NOMO-1 treated with dmso at 0.1 percent for 144 hours (cell line): ENCODE results near the gene COX4I1.
A peak's percentile ranks its signal among the peaks of the same experiment; 100 is the strongest.
"Not testable (repeated sequence)": the region's sequence is repeated elsewhere in the genome, so short reads cannot be mapped to it uniquely, and the experiment has no call there.

Experiments used
- DNase-seq: peaks from one replicate; lab custom pipeline; 2025; ENCODE audit not compliant: unreplicated experiment; lab: John Stamatoyannopoulos, UW

The COX4I1 gene

DNA sequence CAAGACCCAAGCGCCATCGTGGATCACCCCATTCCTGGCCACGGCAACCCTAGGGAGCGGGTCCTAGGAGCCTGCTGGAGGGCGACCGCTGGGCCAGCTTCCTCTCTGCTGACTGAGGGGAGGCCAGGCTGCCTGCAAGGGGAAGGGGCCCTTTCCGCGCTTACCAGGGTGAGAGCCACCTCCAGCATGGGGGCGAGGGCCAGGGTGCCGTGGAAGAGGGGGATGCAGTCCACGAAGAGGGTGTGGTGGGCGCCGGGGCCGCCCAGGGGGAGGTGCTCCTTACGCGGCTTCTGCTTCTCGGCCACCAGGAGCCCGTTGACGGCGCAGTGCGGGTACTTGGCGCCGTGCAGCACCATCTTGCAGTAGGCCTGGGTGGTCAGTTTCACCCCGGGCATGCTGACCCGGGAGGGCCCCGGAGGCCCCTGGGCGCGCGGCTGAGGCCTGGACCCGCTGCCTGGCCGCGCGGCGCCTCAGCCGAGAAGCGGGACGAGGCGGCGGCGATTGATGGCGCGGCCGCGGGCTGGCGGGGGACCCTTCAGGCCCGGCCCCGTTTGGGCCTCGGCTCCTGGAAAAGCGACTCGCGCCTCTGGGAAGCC lies 496 bp upstream of the COX4I1 start:
- no peak for DNase-seq

DNA sequence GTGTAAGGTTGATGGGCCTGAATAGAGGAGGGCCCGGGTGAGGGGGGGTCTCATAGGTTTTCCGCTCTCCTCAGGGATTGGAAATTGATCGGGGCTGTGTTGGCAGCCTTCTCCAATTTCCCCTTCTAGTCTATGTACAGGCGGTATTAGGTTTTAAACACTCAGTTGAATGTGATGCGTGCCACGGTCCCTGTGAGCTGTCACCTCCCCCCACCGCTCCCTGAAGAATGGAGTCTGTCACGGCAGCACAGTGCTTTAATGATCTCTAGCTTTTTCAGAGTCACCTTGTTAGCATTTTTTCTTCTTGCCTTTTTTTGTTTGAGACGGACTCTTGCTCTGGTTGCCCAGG lies 800 bp downstream of the COX4I1 start:
- no peak for DNase-seq

DNA sequence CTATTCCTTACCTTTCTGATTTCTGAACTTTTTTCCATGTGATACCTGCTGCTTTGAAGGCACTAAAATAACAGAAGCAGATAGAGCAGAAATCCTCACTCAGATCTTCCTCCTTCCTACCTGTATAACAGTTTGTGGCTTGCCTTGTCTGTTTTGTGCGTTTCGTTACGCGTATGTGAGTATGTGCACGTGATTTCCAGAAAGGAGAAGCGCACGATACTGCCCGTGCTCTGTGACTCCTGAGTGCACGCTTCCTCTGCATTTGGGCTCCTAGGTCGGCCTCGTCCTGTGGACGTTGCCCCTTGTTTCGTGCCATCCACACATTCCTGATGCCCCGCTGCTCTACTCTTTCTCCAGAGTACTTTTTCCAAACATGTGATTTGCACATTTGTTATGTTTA lies 4.1 kb downstream of the COX4I1 start:
- DNase-seq = no peak

DNA sequence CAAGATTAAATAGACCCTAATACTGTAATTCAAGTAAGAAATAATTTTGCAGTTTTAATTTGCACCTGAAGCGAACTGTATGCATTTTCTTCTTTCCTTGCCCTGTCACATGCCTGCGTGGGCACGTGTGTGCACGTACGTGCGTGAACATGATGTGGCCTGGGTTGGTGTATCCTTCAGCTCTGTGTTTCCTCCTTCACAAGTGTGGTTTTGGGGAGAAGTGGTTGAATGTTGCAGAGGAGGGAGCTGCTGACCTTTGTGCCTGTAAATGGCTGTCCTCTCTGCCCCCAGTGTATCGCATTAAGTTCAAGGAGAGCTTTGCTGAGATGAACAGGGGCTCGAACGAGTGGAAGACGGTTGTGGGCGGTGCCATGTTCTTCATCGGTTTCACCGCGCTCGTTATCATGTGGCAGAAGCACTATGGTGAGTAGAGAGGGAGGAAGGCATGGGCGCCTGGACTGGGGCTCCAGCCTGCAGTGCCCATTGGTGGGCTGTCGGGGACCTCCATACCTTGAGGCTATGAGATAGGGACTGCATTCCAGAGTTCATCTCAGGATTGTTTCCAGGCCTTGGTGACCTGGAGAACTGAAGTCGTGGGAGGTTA lies 6.0 kb downstream of the COX4I1 start:
- no peak for DNase-seq

DNA sequence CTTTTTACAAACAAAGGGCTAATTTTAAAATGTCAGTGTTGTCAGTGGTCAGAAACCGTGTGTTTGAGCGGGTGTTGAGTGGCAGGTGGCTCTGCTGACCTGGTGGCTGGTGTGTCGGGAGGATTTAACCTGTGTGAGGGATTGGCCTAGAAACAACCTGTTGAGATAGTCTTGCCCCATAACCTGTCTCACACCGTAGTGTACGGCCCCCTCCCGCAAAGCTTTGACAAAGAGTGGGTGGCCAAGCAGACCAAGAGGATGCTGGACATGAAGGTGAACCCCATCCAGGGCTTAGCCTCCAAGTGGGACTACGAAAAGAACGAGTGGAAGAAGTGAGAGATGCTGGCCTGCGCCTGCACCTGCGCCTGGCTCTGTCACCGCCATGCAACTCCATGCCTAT lies 7.0 kb downstream of the COX4I1 start:
- DNase-seq = no peak

DNA sequence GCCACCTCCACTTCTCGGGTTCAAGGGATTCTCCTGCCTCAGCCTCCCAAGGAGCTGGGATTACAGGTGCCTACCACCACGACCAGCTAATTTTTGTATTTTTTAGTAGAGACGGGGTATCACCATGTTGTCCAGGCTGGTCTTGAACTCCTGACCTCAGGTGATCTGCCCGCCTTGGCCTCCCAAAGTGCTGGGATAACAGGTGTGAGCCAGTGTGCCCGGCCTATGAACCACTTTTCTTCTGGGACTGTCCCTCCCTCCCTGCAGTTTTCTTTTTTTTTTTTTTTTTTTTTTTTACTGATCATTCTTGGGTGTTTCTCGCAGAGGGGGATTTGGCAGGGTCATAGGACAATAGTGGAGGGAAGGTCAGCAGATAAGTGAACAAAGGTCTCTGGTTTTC lies 7.8 kb downstream of the COX4I1 start:
- DNase-seq = not testable (repeated sequence)

DNA sequence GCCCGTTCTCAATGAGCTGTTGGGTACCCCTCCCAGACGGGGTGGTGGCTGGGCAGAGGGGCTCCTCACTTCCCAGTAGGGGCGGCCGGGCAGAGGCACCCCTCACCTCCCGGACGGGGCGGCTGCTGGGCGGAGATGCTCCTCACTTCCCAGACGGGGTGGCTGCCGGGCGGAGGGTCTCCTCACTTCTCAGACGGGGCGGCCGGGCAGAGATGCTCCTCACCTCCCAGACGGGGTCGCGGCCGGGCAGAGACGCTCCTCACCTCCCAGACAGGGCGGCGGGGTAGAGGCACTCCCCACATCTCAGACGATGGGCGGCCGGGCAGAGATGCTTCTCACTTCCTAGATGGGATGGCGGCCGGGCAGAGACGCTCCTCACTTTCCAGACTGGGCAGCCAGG lies 8.6 kb downstream of the COX4I1 start:
- DNase-seq = not testable (repeated sequence)

DNA sequence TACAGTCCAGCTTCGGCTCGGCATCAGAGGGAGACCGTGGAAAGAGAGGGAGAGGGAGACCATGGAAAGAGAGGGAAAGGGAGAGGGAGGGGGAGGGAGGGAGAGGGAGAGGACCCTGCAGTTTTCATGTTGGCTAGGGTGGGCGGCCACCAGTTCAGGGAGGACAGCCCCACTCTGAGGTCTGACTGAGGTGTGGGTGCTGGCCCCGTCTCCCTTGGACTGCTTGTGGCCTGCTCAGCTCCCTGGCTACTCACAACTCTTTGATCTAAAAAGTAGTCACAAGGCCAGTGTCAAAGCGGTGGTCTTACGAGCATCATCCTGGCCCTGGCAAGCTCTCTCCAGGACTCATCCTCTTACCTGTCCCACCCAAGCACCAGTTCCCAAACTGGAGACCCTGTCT lies 9.4 kb downstream of the COX4I1 start:
- DNase-seq = no peak

DNA sequence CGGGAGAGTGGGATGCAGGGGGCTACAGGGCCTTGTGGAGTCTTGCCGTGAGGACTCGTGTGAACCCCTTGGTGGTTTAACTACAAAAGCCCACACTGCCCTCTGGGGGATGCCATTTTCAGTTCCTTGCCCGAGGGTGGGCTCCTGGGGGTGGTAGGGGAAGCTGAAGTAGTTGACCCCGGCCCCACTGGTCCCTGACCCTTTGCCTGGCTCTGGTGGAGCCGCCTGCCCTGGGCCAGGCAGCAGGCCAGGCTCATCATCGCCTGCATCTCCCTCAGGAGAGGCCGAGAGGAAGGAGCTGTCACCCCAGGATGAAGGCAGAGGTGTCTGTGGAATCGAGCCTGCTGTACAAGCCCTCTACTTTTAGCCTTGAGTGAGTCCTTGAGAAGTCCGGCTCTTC lies 10.2 kb downstream of the COX4I1 start:
- no peak for DNase-seq

DNA sequence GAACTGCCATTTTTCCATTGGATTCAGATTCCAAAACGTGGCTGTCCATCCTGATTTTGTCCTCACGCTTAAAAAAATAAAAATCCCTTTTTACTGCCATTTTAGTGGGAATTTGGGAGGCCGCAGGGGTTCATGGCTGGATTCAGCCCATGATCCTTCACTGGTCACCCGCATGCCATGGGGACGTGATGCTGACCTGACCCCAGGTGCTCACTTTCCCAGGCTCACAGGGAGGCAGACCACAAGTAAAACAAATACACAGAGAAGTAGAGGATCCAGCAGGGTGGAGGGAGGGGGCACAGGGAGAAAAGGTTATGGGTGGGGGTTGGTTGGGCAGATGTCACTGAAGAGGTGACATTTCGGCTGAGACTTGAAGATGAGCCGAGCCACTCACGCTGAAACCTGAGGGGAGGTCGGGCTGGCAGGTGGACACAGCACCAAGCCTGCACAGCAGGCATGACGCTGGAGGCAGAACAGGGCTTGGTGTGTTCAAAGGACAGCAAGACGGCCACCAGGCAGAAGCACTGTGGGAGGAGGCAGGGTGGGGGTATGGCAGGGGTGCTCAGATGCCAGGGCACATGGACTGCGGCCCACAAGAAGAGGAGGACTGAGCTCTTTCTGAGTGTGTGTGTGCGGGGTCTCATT lies 10.7 kb downstream of the COX4I1 start:
- no peak for DNase-seq

DNA sequence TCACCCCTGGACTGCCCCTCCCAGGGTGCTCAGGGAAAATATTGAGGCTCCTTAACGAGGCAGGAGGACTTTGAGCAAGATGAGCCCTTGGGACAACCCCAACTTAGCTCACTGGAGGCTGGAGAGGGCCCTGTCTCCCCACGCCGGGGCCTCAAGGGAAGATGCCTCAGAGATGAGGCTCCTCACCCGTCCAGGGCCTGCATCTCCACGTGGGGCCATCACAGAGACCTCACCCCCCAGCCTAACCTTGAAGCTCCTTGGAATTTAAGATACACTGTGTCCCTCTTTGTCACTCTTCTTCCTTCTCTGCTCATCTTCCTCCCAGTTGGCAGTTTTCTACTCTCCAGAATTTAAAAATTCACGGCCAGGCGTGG lies 11.2 kb downstream of the COX4I1 start:
- no peak for DNase-seq

DNA sequence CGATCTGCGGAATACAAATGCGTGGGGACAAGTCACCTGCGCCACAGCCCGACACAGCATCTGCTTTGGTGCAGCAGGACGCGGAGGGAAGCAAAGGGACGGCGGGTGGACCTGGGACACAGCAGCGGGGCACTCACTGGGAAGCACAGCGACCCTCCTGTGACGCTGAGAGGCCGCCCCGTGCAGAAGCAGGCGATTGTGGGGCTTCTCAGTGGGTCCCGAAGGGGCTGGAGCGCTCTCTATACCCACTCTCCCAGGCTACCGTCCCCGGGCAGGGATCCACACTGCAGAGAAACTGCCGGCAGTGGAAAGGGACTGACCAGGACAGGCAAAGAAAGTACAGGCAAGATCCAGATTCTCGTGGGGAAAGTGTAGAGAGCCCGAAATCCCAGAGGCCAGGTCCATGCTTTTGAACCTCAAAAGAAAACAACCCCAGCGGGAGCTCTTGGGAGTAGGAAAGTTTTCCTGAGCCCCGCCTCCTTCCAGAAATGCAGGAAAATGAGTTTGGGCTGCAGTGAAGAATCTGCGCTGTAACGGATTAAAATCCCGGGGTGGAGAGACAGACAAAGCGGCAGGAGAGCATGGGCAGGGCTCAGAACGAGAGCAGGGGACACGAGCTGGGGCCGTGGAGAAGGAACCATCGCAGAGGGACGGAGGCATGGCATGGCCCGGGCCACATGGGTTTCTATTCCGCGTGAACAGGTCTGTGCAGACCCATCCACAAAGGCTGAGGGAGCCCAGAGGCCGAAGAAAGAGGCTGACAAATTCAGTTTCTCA lies 12.7 kb downstream of the COX4I1 start:
- no peak for DNase-seq

DNA sequence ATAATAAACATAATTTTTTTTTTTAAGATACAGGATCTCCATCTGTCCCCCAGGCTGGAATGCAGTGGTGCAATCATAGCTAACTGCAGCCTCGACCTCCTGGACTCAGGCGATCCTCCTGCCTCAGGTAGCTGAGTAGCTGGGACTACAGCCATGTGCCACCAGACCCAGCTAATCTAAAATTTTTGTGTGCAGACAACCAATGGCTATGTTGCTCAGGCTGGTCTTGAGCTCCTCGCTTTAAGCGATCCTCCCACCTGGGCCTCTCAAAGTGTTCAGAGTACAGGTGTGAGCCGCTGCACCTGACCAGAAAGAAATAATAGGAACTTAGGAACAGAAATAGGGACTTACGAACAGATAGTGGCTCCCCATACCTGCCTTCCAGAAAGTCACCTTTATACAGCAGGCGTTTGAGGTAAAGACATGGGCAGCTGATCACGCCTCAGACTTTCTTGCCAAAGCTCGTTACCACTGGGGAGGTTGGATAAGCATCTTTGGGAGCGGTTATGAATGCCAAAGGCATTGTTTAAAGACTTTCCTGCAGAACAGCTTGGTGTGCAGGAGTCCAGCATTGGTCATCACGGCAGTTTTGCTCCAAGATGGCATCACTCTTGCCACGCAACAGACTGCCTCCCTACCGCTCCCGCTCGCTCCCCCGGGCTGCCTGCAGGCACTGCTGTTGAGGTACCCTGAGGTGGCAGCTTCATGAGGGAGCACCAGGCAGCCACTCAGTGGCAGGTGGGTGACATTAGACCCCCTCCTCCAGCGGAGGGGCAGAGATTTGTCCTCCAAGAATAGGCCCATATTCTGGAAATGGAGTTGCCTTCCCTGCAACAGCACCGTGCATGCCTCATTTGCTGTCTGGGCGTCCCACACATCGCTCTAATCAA lies 13.6 kb downstream of the COX4I1 start:
- DNase-seq = no peak

DNA sequence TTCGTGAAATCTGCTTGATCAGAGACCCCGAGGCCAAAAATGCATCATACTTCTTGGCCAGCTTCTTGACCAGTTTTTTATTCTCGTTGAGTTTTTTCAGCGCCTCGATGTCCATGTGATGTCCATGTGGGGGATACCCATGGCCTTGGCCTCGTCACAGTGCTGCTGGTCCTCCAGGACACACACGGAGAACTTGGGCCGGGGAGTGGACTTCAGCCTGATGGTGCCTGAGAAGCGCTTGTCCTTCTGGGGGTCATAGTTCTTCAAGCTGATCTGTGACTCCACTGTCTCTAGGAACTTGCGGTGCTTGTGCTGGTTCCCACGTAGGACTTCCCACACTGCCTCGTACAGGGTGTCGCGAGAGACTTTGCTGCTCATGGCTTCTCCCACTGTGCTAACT lies 16.7 kb downstream of the COX4I1 start:
- DNase-seq = no peak

DNA sequence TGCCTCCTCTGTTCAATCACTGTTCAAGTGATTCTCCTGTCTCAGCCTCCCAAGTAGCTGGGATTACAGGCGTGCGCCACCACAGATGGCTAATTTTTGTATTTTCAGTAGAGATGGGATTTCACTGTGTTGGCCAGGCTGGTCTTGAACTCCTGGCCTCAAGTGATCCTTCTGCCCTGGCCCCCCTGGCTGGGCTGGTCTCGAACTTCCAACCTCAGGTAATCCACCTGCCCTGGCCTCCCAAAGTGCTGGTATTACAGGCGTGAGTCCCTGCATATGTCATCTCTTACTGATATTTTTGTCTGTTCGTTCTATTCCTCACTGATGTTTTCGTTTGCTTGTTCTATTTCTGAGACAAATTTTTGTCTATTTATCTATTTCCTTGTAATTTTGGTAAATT lies 17.7 kb downstream of the COX4I1 start:
- DNase-seq = not testable (repeated sequence)

DNA sequence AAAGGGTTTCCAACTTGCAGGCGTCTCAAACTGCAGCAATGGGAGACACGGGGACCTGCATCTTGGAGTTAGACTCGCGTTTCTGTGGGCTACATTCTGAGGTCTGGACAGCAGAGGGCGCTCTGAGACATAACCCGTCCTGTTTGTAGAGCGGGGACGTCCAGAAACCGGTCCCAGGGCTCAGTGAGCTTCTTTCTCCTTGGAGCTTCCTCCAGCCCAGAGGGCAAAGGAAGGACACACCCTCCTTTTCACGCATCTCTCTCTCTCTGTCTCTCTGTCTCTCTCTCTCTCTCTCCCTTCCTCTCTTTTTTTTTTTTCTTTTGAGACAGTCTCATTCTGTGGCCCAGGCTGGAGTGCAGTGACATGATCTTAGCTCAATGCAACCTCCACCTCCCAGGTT lies 19.8 kb downstream of the COX4I1 start:
- DNase-seq = peak; percentile 80

DNA sequence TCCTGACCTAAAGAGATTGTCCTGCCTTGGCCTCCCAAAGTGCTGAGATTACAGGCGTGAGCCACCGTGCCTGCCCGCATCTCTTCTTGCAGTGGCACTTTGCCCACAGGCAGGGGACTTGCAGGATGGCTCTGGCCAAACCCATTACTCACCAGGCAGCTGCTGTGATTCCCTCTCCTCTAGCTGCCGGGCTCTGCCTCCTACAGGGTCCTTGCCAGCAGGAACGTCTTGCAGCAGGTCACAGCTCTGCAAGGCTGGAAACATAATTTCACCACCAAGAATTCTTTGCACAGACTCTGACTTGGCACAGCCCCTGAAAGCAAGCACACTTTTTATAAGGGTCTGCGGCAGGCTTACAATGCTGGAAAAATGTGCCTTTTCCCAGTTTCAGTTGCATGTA lies 20.3 kb downstream of the COX4I1 start:
- no peak for DNase-seq

DNA sequence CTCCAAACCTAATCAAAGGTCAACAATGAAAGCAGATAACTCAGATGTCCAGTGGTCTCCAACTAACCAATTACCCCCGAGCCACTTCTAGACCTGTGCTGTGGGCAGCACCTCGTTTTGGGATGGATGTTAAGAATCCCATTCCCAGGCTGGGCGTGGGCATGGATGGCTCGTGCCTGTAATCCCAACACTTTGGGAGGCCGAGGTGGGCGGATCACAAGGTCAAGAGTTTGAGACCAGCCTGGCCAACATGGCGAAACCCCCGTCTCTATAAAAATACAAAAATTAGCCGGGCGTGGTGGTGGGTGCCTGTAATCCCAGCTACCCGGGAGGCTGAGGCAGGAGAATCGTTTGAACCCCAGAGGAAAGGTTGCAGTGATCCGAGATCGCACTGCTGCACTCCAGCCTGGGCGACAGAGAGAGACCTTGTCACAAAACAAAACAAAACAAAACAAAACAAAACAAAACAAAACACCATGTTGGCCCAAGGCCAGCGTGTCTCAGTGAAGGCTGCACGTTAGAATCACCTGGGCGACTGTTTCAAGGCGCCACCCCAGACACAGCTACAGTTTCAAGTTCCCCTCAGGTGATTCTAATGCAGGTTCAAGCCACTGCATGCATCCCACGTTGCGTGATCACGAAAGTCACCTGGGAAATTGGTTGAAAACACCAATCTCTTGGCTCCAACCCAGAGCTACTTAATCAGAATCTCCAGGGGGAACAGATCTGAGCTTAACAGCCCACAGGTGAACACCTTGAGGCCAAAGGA lies 21.3 kb downstream of the COX4I1 start:
- DNase-seq = no peak

DNA sequence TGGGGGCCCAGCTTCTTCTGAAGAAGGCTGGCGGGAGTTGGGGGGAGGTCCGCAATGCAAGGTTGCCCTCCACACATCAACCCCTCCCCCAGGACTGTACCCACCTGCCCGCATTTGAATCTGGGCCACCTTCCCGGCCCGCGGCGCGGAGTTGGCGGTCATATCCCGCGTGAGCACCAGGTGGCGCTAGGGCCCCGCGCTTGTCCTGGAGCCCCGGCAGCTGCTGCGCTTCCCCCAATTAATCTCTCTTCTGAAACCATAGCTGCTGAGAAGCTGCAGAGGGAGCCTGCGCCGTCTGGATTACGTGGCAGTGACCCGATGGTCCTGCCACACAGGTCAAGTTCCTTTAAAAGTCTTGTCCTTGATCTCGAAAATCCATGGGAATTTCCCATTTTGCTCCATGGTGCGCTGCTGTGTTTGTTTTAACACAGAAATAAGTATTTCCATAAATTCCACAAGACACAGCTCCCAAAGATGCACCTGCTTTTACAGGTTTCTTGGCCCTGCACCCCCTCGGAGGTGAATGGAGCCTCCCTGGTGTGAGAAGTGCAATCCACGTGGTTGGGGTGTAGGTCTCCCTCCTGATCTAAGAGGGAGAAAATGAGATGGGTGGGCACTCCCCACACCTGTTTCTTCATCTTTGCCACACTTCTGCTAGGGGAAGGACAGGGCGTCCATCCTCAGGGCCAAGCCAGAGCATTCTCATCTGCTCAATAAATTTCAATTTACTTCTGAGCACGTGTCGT lies 22.1 kb downstream of the COX4I1 start:
- peak; percentile 86 for DNase-seq

DNA sequence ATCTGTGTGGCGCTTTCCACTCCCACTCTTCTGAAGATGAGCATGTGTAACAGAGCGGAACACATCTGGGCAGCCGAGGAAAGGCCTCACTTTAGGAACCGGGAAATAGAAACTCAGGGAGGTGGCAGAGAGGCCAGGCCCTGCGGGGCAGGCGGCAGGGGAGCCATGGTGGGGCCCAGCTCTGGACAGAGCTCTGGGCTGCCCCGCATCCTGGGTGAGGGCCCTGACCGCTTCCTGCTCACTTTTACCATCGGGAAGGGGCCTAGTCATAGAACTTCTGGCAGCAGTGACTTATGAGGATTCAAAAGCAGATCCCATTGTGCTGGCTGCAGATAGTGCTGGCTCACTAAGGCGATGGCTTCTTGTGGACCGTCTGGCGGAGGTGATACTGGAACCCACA lies 22.6 kb downstream of the COX4I1 start:
- DNase-seq = no peak
